ENCODE measurements around the gene TMEM82. TPM values are rescaled to one million over a fixed set of nuclear protein-coding genes. Genes with fewer than 3 reads are reported as not detected.

TMEM82 gene
- total RNA-seq, 1 experiment from 2014 or later: 2.2 TPM

GRCh38 chr1:15736892-15737261 lies 5.4 kb upstream of the TMEM82 start:
- peaks cover 3% of the 10 kb centered on the region for H3K36me3 ChIP-seq (replicated peaks; ENCODE audit: control insufficient read depth, insufficient read depth, low read length)
- no peaks in the 10 kb centered on the region for H3K27me3 ChIP-seq (ENCODE audit: control insufficient read depth, insufficient read depth, low read length)
- H3K4me3 ChIP-seq (ENCODE audit: insufficient read depth, low read depth, low read length): no peak overlapping the region
- peak; percentile 67 for DNase-seq

GRCh38 chr1:15737324-15738319 lies 4.7 kb upstream of the TMEM82 start:
- peaks cover 3% of the 10 kb centered on the region for H3K36me3 ChIP-seq (replicated peaks; ENCODE audit: control insufficient read depth, insufficient read depth, low read length)
- DNase-seq: peak; percentile 58
- no peak overlapping the region for H3K4me3 ChIP-seq (ENCODE audit: insufficient read depth, low read depth, low read length)
- H3K27me3 ChIP-seq (ENCODE audit: control insufficient read depth, insufficient read depth, low read length): no peaks in the 10 kb centered on the region

GRCh38 chr1:15738416-15739113 lies 3.7 kb upstream of the TMEM82 start:
- peaks cover 1% of the 10 kb centered on the region for H3K36me3 ChIP-seq (replicated peaks; ENCODE audit: control insufficient read depth, insufficient read depth, low read length)
- peak; percentile 52 for DNase-seq
- no peaks in the 10 kb centered on the region for H3K27me3 ChIP-seq (ENCODE audit: control insufficient read depth, insufficient read depth, low read length)
- no peak overlapping the region for H3K4me3 ChIP-seq (ENCODE audit: insufficient read depth, low read depth, low read length)

- DNase-seq: peak; percentile 54
- Histone ChIP-seq H3K27me3 (ENCODE audit: control insufficient read depth, insufficient read depth, low read length) (no peaks in the 10 kb centered on the region), H3K36me3 (replicated peaks; ENCODE audit: control insufficient read depth, insufficient read depth, low read length) (no peaks in the 10 kb centered on the region), H3K4me3 (ENCODE audit: insufficient read depth, low read depth, low read length) (no peak overlapping the region)
Measured at GRCh38 chr1:15739259-15739658, 3.0 kb upstream of the TMEM82 start.

GRCh38 chr1:15739745-15740144 lies 2.6 kb upstream of the TMEM82 start:
- Histone ChIP-seq H3K4me3 (ENCODE audit: insufficient read depth, low read depth, low read length) (no peak overlapping the region), H3K36me3 (replicated peaks; ENCODE audit: control insufficient read depth, insufficient read depth, low read length) (no peaks in the 10 kb centered on the region), H3K27me3 (ENCODE audit: control insufficient read depth, insufficient read depth, low read length) (no peaks in the 10 kb centered on the region)
- peak; percentile 74 for DNase-seq

DNA sequence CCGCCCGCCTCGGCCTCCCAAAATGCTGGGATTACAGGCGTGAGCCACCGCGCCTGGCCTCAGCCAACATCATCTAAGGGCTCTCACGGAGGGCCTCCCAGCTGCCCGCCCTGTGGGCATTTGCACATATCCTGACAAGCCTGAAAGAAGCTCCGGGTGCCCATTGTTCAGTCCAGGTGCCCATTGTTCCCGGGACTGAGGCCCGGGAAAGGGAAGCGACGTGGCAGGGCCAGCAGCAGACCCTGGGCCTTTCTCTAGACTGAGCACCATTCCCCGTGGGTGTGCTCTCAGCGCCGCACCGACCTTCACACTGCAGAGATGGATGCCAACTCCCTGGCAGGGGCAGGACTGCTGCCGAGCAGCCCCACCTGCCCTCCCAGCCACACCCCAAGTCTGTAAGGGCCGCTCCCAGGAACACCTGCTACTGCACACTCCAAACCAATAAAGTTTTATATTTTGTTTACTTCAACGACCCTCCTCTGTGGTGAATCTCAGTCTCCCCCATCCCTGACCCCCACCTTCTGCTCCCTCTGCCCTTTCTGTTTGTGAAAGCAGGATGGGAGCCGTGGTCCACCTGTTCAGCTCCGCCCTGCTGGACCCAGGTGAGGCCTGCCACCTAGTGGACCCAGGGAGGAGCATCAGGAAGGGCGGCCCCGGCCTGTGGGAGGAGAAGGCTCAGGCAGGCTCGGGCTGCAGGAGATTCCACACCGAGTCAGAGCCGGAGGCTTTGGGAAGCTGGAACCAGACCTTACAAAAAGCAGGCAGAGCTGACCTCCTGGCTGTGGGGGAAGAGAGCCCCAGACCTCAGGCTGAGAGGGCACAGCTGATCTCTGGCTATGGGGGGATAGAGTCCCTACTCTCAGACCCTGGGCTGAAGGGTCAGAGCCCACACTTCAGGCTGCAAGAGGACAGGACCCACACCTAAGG lies 1.1 kb upstream of the TMEM82 start:
- DNase-seq: peak; percentile 97
- H3K36me3 ChIP-seq (replicated peaks; ENCODE audit: control insufficient read depth, insufficient read depth, low read length): no peaks in the 10 kb centered on the region
- no peaks in the 10 kb centered on the region for H3K27me3 ChIP-seq (ENCODE audit: control insufficient read depth, insufficient read depth, low read length)
- H3K4me3 ChIP-seq (ENCODE audit: insufficient read depth, low read depth, low read length): no peak overlapping the region

DNA sequence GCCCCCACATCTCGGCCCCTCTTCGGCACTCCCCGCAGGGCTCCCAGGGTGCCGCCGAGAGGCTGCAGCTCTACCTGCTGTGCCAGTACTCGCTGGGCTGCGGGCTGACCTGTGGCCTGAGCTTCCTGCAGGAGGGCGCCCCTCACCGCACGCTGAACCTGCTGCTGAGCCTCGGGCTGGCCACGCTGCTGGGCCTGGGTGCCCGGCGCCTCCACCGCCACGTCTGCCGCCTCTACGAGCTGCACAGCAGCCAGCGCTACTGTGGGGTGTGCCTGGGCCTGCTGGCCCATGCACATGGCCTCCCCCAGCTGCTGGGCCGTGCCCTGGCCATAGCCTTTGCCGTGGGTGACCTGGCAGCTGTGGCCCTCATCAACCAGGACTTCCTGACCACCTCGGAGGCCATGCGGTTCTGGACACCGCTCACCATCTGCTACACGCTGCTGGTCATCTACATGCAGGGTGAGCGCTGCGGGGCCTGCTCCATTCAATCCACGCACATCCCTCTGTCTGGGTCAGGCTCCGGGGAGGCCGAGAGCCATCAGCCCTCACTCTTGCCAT lies 1.9 kb downstream of the TMEM82 start:
- DNase-seq: no peak
- no peaks in the 10 kb centered on the region for H3K36me3 ChIP-seq (replicated peaks; ENCODE audit: control insufficient read depth, insufficient read depth, low read length)
- no peaks in the 10 kb centered on the region for H3K27me3 ChIP-seq (ENCODE audit: control insufficient read depth, insufficient read depth, low read length)
- no peak overlapping the region for H3K4me3 ChIP-seq (ENCODE audit: insufficient read depth, low read depth, low read length)

GRCh38 chr1:15747378-15747777 lies 5.1 kb downstream of the TMEM82 start:
- Histone ChIP-seq H3K4me3 (ENCODE audit: insufficient read depth, low read depth, low read length) (no peak overlapping the region), H3K36me3 (replicated peaks; ENCODE audit: control insufficient read depth, insufficient read depth, low read length) (no peaks in the 10 kb centered on the region), H3K27me3 (ENCODE audit: control insufficient read depth, insufficient read depth, low read length) (no peaks in the 10 kb centered on the region)
- no peak for DNase-seq

- no peak for DNase-seq
- Histone ChIP-seq H3K36me3 (replicated peaks; ENCODE audit: control insufficient read depth, insufficient read depth, low read length) (no peaks in the 10 kb centered on the region), H3K4me3 (ENCODE audit: insufficient read depth, low read depth, low read length) (no peak overlapping the region), H3K27me3 (ENCODE audit: control insufficient read depth, insufficient read depth, low read length) (no peaks in the 10 kb centered on the region)
Measured at GRCh38 chr1:15748264-15748663, 6.0 kb downstream of the TMEM82 start.

- no peak for DNase-seq
- Histone ChIP-seq H3K36me3 (replicated peaks; ENCODE audit: control insufficient read depth, insufficient read depth, low read length) (no peaks in the 10 kb centered on the region), H3K27me3 (ENCODE audit: control insufficient read depth, insufficient read depth, low read length) (no peaks in the 10 kb centered on the region), H3K4me3 (ENCODE audit: insufficient read depth, low read depth, low read length) (no peak overlapping the region)
Measured at GRCh38 chr1:15748690-15749398, 6.5 kb downstream of the TMEM82 start.

GRCh38 chr1:15749399-15750291 lies 7.3 kb downstream of the TMEM82 start:
- Histone ChIP-seq H3K4me3 (ENCODE audit: insufficient read depth, low read depth, low read length) (no peak overlapping the region), H3K36me3 (replicated peaks; ENCODE audit: control insufficient read depth, insufficient read depth, low read length) (no peaks in the 10 kb centered on the region), H3K27me3 (ENCODE audit: control insufficient read depth, insufficient read depth, low read length) (no peaks in the 10 kb centered on the region)
- no peak for DNase-seq

- no peaks in the 10 kb centered on the region for H3K36me3 ChIP-seq (replicated peaks; ENCODE audit: control insufficient read depth, insufficient read depth, low read length)
Measured at GRCh38 chr1:15750924-15751323, 8.6 kb downstream of the TMEM82 start.

DNA sequence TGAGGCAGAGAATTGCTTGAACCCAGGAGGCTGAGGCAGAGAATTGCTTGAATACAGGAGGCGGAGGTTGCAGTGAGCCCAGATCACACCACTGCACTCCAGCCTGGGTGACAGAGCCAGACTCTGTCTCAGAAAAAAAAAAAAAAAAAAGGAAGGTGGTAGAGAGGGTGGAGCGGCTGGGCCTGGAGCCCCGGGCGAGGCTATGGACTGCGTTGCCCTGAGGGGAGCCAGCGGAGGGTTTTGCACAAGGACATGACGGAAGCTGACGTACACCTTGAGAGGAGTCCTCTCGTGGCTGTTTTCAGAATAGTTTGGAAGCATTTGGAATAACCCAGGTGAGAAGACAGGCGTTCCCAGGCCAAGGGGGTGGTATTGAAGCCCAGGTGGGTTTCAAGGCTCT lies 9.4 kb downstream of the TMEM82 start:
- Histone ChIP-seq H3K27me3 (ENCODE audit: control insufficient read depth, insufficient read depth, low read length) (no peaks in the 10 kb centered on the region; the same call in 1 of the 2 replicates), H3K4me3 (ENCODE audit: insufficient read depth, low read depth, low read length) (no peak overlapping the region), H3K36me3 (replicated peaks; ENCODE audit: control insufficient read depth, insufficient read depth, low read length) (no peaks in the 10 kb centered on the region)
- DNase-seq: no peak

More at GRCh38 chr1:15750924-15751323, 8.6 kb downstream of the TMEM82 start:
- no peak overlapping the region for H3K4me3 ChIP-seq (ENCODE audit: insufficient read depth, low read depth, low read length)
- no peak for DNase-seq
- H3K27me3 ChIP-seq (ENCODE audit: control insufficient read depth, insufficient read depth, low read length): no peaks in the 10 kb centered on the region

Measured in H7 (cell line).